Measurements from ENCODE around the gene ZNF541.
A peak's percentile ranks its signal among the peaks of the same experiment; 100 is the strongest.

The ZNF541 gene, protein sequence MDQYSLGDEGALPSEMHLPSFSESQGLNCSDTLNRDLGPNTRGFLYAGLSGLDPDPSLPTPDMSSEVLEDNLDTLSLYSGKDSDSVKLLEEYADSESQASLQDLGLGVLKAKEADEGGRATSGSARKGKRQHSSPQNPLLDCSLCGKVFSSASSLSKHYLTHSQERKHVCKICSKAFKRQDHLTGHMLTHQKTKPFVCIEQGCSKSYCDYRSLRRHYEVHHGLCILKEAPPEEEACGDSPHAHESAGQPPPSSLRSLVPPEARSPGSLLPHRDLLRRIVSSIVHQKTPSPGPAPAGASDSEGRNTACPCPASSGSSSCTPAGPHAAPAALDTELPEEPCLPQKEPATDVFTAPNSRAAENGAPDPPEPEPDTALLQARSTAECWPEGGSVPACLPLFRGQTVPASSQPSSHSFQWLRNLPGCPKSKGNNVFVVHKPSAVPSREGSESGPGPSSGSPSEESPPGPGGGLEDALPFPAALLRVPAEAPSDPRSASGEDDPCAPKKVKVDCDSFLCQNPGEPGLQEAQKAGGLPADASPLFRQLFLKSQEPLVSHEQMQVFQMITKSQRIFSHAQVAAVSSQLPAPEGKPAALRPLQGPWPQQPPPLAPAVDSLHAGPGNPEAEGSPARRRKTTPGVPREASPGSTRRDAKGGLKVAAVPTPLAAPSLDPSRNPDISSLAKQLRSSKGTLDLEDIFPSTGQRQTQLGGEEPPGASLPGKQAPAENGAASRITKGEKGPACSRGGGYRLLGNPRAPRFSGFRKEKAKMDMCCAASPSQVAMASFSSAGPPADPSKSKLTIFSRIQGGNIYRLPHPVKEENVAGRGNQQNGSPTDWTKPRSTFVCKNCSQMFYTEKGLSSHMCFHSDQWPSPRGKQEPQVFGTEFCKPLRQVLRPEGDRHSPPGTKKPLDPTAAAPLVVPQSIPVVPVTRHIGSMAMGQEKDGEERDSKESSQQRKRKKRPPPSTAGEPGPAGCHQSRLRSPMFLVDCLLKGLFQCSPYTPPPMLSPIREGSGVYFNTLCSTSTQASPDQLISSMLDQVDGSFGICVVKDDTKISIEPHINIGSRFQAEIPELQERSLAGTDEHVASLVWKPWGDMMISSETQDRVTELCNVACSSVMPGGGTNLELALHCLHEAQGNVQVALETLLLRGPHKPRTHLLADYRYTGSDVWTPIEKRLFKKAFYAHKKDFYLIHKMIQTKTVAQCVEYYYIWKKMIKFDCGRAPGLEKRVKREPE (N-terminal part only)

DNA sequence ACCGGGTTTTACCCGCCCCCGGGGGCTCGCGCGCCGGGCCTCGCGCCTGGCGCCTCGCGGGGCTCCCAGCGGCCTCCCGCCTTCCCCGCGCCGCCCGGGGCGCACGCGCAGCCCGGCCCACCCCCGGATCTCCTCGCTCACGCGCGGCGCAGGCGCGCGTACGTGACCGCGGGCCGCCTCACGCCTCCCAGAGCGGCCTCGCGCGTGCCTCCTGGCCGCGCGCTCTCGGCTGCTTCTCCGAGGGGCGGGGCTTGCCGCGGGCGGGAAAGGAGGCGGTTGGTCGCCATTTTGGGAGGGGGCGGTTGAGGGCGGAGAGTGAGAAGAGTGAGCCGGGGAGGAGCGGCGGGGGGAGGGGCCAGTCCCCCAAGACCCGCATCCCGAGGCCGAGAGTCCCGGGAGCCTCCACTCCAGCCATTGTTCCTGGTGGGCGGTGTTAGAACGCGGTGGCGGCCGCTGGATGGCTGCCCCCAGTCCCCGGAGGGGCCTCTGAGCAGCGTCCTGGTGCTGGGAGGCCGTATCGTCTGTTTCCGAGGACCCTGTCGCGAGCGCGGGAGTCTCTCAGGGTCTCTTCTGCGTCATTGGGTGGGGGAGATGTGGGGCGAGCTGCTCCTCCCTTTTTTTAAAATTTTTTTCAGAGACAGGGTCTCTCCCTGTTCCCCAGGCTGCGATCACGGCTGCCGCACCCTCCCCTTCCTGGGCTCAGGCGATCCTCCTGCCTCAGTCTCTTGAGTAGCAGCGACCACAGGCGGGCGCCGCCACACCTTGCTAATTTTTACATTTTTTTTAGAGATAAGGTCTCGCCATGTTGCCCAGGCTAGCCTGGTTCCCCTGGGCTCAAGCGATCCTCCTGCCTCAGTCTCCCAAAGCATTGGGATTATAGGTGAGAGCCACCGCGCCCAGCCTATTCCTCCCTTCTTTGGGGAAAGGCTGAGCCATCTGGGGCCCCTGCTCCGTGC lies at the start of gene ZNF541:
Gene ZNF541, minus strand, starts transcription at position 78 of the 956 bp plus-strand sequence. CDS start 17,292 bp downstream, outside the sequence.
- peak within 1 kb of the TSS; percentile 39 for H3K4me3 ChIP-seq (ENCODE audit: low read length)
- DNase-seq (ENCODE audit: low read depth) = no peak
- TF ChIP-seq, protein P1, sequence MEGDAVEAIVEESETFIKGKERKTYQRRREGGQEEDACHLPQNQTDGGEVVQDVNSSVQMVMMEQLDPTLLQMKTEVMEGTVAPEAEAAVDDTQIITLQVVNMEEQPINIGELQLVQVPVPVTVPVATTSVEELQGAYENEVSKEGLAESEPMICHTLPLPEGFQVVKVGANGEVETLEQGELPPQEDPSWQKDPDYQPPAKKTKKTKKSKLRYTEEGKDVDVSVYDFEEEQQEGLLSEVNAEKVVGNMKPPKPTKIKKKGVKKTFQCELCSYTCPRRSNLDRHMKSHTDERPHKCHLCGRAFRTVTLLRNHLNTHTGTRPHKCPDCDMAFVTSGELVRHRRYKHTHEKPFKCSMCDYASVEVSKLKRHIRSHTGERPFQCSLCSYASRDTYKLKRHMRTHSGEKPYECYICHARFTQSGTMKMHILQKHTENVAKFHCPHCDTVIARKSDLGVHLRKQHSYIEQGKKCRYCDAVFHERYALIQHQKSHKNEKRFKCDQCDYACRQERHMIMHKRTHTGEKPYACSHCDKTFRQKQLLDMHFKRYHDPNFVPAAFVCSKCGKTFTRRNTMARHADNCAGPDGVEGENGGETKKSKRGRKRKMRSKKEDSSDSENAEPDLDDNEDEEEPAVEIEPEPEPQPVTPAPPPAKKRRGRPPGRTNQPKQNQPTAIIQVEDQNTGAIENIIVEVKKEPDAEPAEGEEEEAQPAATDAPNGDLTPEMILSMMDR (conservative IDR thresholded peaks at IDR 0.05; ENCODE audit: low read depth, low read length) = no peak

DNA sequence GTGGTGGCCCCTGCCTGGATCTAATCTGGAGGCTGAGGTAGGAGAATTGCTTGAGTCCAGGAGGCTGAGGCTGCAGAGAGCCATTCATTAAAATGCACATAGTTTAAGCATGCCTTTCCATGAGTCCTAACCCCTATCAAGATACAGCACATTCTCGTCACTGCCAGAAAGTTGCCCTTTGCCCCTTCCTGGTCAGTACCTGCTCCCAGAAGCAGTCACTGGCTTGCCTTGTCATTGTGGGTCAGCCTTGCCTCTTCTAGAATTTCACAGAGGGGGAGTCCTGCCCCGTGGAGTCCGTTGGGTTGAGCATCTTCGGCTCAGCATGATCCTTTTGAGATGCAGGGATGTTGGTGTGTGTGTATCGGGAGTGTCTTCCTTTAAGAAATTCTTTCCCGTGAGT lies 46.8 kb upstream of the ZNF541 start:
- H3K4me3 ChIP-seq (ENCODE audit: low read length) = no peak overlapping the region
- no peak for DNase-seq (ENCODE audit: low read depth)

DNA sequence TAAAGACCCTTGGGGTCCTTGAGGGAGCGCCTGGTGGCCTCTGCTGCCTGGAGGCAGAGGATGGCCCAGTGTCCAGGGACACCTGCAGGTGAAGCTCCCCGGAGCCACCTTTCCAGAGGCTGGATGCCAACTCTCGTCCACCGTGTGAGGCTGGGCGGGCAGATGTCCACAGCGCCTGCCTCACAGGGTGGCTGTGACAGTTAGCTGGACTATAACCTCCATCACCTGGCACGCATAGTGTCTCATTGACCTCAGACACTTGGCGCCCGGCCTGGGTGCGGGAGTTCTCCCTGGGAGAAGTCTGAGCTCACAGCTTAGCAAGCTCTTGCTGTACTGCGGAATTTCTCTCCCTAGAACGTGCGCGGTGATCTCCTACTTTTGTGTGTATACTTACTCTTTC lies 45.8 kb upstream of the ZNF541 start:
- no peak overlapping the region for H3K4me3 ChIP-seq (ENCODE audit: low read length)
- TF ChIP-seq, protein P1 (conservative IDR thresholded peaks at IDR 0.05; ENCODE audit: low read depth, low read length) = no peak
- no peak for DNase-seq (ENCODE audit: low read depth)

More for the DNA sequence above, 46.8 kb upstream of the ZNF541 start:
- TF ChIP-seq, protein P1 (conservative IDR thresholded peaks at IDR 0.05; ENCODE audit: low read depth, low read length) = no peak

DNA sequence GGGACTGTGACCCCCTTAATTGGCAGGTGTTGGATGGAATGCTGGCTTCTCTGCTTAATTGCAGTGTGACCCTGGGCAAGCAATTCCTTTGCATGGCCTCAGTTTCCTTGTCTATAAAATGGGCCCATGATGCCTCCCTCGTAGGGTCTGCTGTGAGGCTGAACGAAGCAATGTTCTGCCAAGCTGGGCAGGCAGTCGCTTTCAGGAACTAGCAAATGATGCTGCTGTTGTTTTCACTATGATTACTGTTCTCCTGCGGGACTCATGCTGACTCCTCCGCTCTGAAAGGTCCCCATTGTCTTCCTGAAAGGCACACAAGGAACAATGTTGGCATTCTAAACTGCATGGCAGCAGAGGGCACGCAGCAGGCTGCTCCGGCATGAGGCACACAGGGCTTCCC lies 42.8 kb upstream of the ZNF541 start:
- DNase-seq (ENCODE audit: low read depth) = no peak
- TF ChIP-seq, protein P1 (conservative IDR thresholded peaks at IDR 0.05; ENCODE audit: low read depth, low read length) = no peak
- no peak overlapping the region for H3K4me3 ChIP-seq (ENCODE audit: low read length)

DNA sequence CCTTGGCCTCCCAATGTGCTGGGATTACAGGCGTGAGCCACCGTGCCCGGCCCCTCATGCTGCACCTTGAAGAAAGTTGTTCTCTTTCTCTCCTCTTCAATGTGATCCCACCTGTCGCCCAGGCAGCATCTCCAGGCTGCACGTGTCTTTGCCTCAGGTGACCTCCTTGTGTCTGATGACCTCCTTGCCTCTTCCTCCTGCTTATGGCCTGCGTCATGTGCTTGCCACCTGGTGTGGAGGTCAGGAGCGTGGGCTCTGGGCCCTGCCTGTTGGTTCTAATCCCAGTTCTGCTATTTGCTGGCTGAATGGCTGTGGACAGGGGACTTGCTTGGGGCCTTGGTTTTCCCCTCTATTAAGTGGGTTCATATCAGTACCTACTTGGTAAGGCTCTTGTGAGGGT lies 42.3 kb upstream of the ZNF541 start:
- H3K4me3 ChIP-seq (ENCODE audit: low read length) = no peak overlapping the region
- TF ChIP-seq, protein P1 (conservative IDR thresholded peaks at IDR 0.05; ENCODE audit: low read depth, low read length) = no peak
- no peak for DNase-seq (ENCODE audit: low read depth)

DNA sequence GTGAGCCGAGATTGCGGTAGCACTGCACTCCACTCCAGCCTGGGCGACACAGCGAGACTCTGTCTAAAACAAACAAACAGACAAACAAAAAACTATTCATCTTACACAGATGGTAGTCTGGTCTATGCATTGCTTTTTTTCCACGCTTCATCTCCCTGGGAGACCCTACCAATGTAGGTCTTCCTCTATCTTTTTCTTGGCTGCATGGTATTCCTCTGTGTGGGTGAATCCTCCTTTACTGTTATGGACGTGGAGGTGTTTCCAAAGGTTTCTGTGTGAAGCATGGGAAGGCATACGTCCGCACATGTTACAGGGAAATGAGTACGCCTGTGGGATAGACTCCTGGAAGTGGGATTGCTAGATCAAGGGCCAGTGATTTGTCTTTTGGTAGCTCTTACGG lies 41.6 kb upstream of the ZNF541 start:
- no peak for DNase-seq (ENCODE audit: low read depth)
- H3K4me3 ChIP-seq (ENCODE audit: low read length) = no peak overlapping the region
- TF ChIP-seq, protein P1 (conservative IDR thresholded peaks at IDR 0.05; ENCODE audit: low read depth, low read length) = no peak
